ENCODE data around the gene KRTAP10-2. TPM values are rescaled to one million over a fixed set of nuclear protein-coding genes. Genes with fewer than 3 reads are reported as not detected.

KRTAP10-2 gene
- total RNA-seq, 1 experiment from 2014 or later = not detected

DNA sequence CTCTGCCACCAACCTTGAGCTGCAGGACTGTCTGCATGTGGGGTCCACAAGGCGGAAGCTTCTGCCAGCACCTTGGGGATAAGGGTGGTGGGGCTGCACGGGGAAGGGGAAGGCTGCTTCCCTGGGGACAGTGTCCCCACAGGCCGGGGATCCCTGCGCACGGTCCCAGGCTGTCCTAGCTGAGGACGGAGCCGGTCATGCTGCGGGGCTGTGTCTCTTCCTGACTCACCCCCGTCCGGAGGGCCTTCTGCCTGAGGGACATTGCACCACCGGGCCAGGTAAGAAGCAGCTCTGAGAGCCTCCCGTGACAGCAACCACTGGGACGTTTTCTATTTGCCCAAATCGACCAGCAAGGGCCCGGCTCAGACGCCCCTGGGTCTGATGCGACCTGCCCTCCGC lies 41.2 kb downstream of the KRTAP10-2 start:
- H3K23ac ChIP-seq (ENCODE audit: insufficient read length, low read depth, low read length) = no peak overlapping the region
- no peak overlapping the region for H2AFZ ChIP-seq (ENCODE audit: low read length)
- no peaks in the 10 kb centered on the region for H3K27me3 ChIP-seq (ENCODE audit: insufficient read depth, low read length)
- H3K4me2 ChIP-seq (ENCODE audit: insufficient read depth, insufficient read length, low read length) = no peak overlapping the region
- no peak overlapping the region for H2BK5ac ChIP-seq (ENCODE audit: insufficient read length, low read length)
- WGBS (ENCODE audit: extremely low coverage, insufficient read length, low lambda C conversion rate) = no CpG with 5 or more reads among the region's 18 CpGs
- no peak overlapping the region for H4K5ac ChIP-seq (ENCODE audit: insufficient read length, low read depth, low read length)
- no peak overlapping the region for H2BK20ac ChIP-seq (ENCODE audit: low read depth, low read length, poor library complexity, severe bottlenecking)
- H4K20me1 ChIP-seq (ENCODE audit: control insufficient read depth, insufficient read depth, insufficient read length) = peaks cover 5% of the 10 kb centered on the region
- no peak overlapping the region for H4K8ac ChIP-seq (replicated peaks; ENCODE audit: insufficient read length, low read depth, low read length)
- H2AK5ac ChIP-seq (ENCODE audit: insufficient read length, low read length) = no peak overlapping the region
- no peaks in the 10 kb centered on the region for H3K9me3 ChIP-seq (ENCODE audit: control insufficient read depth, low read depth, low read length)
- H4K91ac ChIP-seq (ENCODE audit: insufficient read length, low read depth, low read length) = no peak overlapping the region
- H3K9me3 Mint-ChIP-seq = no peaks in the 10 kb centered on the region
- H3K14ac ChIP-seq (ENCODE audit: insufficient read depth, low read length) = no peak overlapping the region
- no peak overlapping the region for H3K9ac ChIP-seq (ENCODE audit: extremely low read depth, insufficient read length, low read length)
- peaks cover 0 to 6% (median 3%) of the 10 kb centered on the region in 3 experiments; a peak in 4 of 7 replicates for H3K36me3 Mint-ChIP-seq (ENCODE audit: insufficient read depth in 1 of 3, low read depth in 3 of 3)
- no peaks in the 10 kb centered on the region for H3K27me3 Mint-ChIP-seq (ENCODE audit: low read depth)
- H2BK12ac ChIP-seq (ENCODE audit: insufficient read length, low read depth, low read length) = no peak overlapping the region
- TF ChIP-seq, protein P1, sequence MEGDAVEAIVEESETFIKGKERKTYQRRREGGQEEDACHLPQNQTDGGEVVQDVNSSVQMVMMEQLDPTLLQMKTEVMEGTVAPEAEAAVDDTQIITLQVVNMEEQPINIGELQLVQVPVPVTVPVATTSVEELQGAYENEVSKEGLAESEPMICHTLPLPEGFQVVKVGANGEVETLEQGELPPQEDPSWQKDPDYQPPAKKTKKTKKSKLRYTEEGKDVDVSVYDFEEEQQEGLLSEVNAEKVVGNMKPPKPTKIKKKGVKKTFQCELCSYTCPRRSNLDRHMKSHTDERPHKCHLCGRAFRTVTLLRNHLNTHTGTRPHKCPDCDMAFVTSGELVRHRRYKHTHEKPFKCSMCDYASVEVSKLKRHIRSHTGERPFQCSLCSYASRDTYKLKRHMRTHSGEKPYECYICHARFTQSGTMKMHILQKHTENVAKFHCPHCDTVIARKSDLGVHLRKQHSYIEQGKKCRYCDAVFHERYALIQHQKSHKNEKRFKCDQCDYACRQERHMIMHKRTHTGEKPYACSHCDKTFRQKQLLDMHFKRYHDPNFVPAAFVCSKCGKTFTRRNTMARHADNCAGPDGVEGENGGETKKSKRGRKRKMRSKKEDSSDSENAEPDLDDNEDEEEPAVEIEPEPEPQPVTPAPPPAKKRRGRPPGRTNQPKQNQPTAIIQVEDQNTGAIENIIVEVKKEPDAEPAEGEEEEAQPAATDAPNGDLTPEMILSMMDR (conservative IDR thresholded peaks at IDR 0.05) = no peak
- H3K79me1 ChIP-seq (ENCODE audit: insufficient read depth, low read depth, low read length, poor library complexity, severe bottlenecking) = no peaks in the 10 kb centered on the region
- no peak overlapping the region for H3K4ac ChIP-seq (ENCODE audit: low read depth, low read length)
- no peak overlapping the region for H3K27ac ChIP-seq (ENCODE audit: insufficient read length, low read depth, low read length)
- no peak overlapping the region for H3K4me3 Mint-ChIP-seq
- no peaks in the 10 kb centered on the region for H3K23me2 ChIP-seq (ENCODE audit: insufficient read length, low read depth, low read length, poor library complexity, severe bottlenecking)
- no peak overlapping the region for H3K27ac Mint-ChIP-seq
- H3K4me1 ChIP-seq (ENCODE audit: insufficient read depth, low read length) = no peaks in the 10 kb centered on the region
- no peak overlapping the region for H3T11ph ChIP-seq (ENCODE audit: low read length)
- no peak for DNase-seq
- H2BK15ac ChIP-seq (ENCODE audit: low read depth, low read length) = no peak overlapping the region
- no peaks in the 10 kb centered on the region for H3K79me2 ChIP-seq (ENCODE audit: insufficient read depth, low read length)
- no peak overlapping the region for H3K56ac ChIP-seq (ENCODE audit: insufficient read length, low read depth, low read length)
- no peak overlapping the region for H2BK120ac ChIP-seq (ENCODE audit: low read depth, low read length, poor library complexity, severe bottlenecking)
- H3K4me1 Mint-ChIP-seq = peaks cover 0 to 5% of the 10 kb centered on the region in 2 experiments; a peak in 2 of 4 replicates
- H3K18ac ChIP-seq (ENCODE audit: insufficient read length, low read depth, low read length) = no peak overlapping the region
